GM12874 (cell line): ENCODE results near the gene GPC6.

ENCODE experiments used
- CTCF ChIP-seq: IDR thresholded peaks from 2 replicates; pipeline ENCODE4 v1.5.1; 2011; ENCODE audit warnings: low read depth, mild to moderate bottlenecking, control low read depth, low read length, moderate library complexity; ENCODE audit not compliant: insufficient read depth

GPC6 gene

GRCh38 chr13:93670866-93671265 lies 444.3 kb downstream of the GPC6 start:
- TF ChIP-seq CTCF = no peak

- TF ChIP-seq CTCF = no peak
Measured at GRCh38 chr13:93672996-93673395, 446.4 kb downstream of the GPC6 start.

- no peak for TF ChIP-seq CTCF
Measured at GRCh38 chr13:93673885-93674284, 447.3 kb downstream of the GPC6 start.

GRCh38 chr13:93674337-93674755 lies 447.7 kb downstream of the GPC6 start:
- TF ChIP-seq CTCF = no peak

GRCh38 chr13:93680329-93680728 lies 453.7 kb downstream of the GPC6 start:
- TF ChIP-seq CTCF = no peak

GRCh38 chr13:93685900-93686299 lies 459.3 kb downstream of the GPC6 start:
- no peak for TF ChIP-seq CTCF

- TF ChIP-seq CTCF = no peak
Measured at GRCh38 chr13:93686399-93686798, 459.8 kb downstream of the GPC6 start.

GRCh38 chr13:93687261-93687660 lies 460.7 kb downstream of the GPC6 start:
- no peak for TF ChIP-seq CTCF
